HG03442 (cell line): ENCODE measurements around the gene INKA2.

Source experiments
- ATAC-seq: cut with Tn5 transposase; IDR thresholded peaks from one replicate; pipeline ENCODE4 v1.9.1; 2021; ENCODE audit warnings: mild to moderate bottlenecking, moderate library complexity; ENCODE audit not compliant: unreplicated experiment

Gene INKA2

DNA sequence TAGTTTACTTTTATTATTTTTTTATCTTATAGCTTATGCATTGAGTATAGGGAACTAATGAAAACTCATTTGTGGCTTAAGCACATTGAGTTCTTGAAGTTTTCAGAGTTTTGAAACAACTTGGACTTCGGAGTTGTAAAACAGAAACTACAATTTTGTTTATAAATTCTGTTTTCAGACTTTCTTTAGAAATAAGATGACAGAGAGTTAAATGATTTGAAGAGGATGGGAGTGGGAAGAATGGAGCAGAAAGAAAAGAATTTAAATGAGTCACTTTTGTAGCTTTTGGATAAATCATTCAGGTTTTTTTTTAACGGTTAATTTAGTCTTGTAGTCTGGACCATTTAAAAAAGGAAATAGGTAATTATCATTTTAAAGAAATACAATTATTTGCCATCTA lies 32.3 kb downstream of the INKA2 start:
- no peak for ATAC-seq

- no peak for ATAC-seq
These were observed 33.4 kb downstream of the INKA2 start for GRCh38 chr1:111705841-111706240.

GRCh38 chr1:111704776-111705175 lies 34.4 kb downstream of the INKA2 start:
- ATAC-seq = no peak

- no peak for ATAC-seq
These were observed 35.0 kb downstream of the INKA2 start for GRCh38 chr1:111704240-111704639.

GRCh38 chr1:111702504-111703050 lies 36.6 kb downstream of the INKA2 start:
- no peak for ATAC-seq

- no peak for ATAC-seq
These were observed 39.9 kb downstream of the INKA2 start for GRCh38 chr1:111699268-111699667.

GRCh38 chr1:111696330-111696729 lies 42.9 kb downstream of the INKA2 start:
- ATAC-seq = peak; percentile 51

DNA sequence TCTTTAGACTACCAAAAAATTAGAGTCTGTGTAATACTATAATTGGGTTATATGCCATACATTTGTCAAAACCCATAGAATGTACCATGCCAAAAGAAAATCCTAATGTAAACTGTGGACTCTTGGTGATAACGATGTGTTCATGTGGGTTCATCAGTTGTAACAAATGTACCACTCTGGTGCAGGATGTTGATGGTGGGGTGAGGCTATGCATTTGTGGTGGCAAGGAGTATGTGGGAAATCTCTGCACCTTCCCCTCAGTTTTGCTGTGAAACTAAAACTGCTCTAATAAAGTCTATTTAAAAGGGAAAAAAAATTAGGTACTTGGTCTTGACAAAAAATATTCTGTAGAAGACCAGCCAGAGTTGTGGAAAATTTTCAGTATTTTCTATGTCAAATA lies 43.4 kb downstream of the INKA2 start:
- no peak for ATAC-seq

GRCh38 chr1:111691886-111692285 lies 47.3 kb downstream of the INKA2 start:
- ATAC-seq = no peak

DNA sequence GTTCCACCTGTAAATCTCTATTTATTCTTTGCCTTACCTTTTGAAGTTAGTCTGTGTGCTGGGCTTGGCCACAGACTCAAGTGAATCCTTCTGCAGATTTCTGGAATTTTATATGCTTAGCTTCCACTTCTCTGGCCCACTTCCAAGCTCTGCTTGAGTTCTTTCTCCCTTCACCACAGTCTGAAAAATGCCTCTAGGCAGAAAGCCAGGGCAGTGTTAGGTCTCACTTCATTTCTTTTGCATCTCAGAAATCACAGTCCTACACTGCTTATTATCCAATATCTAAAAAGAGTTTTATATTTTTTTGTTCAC lies 48.9 kb downstream of the INKA2 start:
- ATAC-seq = no peak
